H9 (cell line): ENCODE data around the gene EXOC6. TPM values are rescaled to one million over a fixed set of nuclear protein-coding genes. Genes with fewer than 3 reads are reported as not detected.
A peak's percentile ranks its signal among the peaks of the same experiment; 100 is the strongest.

Experiments
- DNase-seq: peaks from one replicate; pipeline ENCODE4 v3.0.0-alpha.2; 2017
- H2AFZ ChIP-seq: one replicate; pipeline ENCODE4 v1.6.1; 2013; ENCODE audit warnings: mild to moderate bottlenecking, low read length, control low read depth, moderate library complexity
- H2AK5ac ChIP-seq: 2 replicates; pipeline ENCODE4 v1.6.1; 2013; ENCODE audit warnings: low read length, control low read depth, mixed read lengths; ENCODE audit not compliant: insufficient read length
- H2BK120ac ChIP-seq: one replicate; pipeline ENCODE4 v1.6.1; 2013; ENCODE audit warnings: low read depth, mild to moderate bottlenecking, low read length, control low read depth, inconsistent platforms; ENCODE audit not compliant: poor library complexity, severe bottlenecking
- H2BK12ac ChIP-seq: 2 replicates; pipeline ENCODE4 v1.6.1; 2013; ENCODE audit warnings: low read length, control low read depth, mixed read lengths, low read depth; ENCODE audit not compliant: insufficient read length
- H2BK15ac ChIP-seq: 2 replicates; pipeline ENCODE4 v1.6.1; 2013; ENCODE audit warnings: low read depth, low read length, control low read depth
- H2BK20ac ChIP-seq: one replicate; pipeline ENCODE4 v1.6.1; 2013; ENCODE audit warnings: low read depth, mild to moderate bottlenecking, low read length, control low read depth, inconsistent platforms; ENCODE audit not compliant: poor library complexity, severe bottlenecking
- H2BK5ac ChIP-seq: 2 replicates; pipeline ENCODE4 v1.6.1; 2013; ENCODE audit warnings: low read length, control low read depth, mixed read lengths; ENCODE audit not compliant: insufficient read length
- H3K14ac ChIP-seq: 2 replicates; pipeline ENCODE4 v1.6.1; 2013; ENCODE audit warnings: low read length, control low read depth; ENCODE audit not compliant: insufficient read depth
- H3K18ac ChIP-seq: 2 replicates; pipeline ENCODE4 v1.6.1; 2013; ENCODE audit warnings: low read depth, mild to moderate bottlenecking, mixed read lengths, low read length, control low read depth; ENCODE audit not compliant: insufficient read length
- H3K23ac ChIP-seq: 2 replicates; pipeline ENCODE4 v1.6.1; 2013; ENCODE audit warnings: low read length, control low read depth, mixed read lengths, low read depth; ENCODE audit not compliant: insufficient read length
- H3K23me2 ChIP-seq: 2 replicates; pipeline ENCODE4 v1.6.1; 2013; ENCODE audit warnings: low read depth, mild to moderate bottlenecking, mixed read lengths, low read length, control low read depth; ENCODE audit not compliant: insufficient read length, poor library complexity, severe bottlenecking
- H3K27ac ChIP-seq: 2 replicates; pipeline ENCODE4 v1.5.1; 2013; ENCODE audit warnings: low read length, control low read depth, mixed read lengths, low read depth; ENCODE audit not compliant: insufficient read length
- H3K27me3 ChIP-seq: 2 replicates; pipeline ENCODE4 v1.6.1; 2013; ENCODE audit warnings: low read length, control low read depth, inconsistent platforms; ENCODE audit not compliant: insufficient read depth
- H3K4ac ChIP-seq: 2 replicates; pipeline ENCODE4 v1.6.1; 2013; ENCODE audit warnings: low read depth, mild to moderate bottlenecking, control low read depth, inconsistent platforms, low read length, moderate library complexity
- H3K4me1 ChIP-seq: 2 replicates; pipeline ENCODE4 v1.6.1; 2013; ENCODE audit warnings: low read length, control low read depth, inconsistent platforms; ENCODE audit not compliant: insufficient read depth
- H3K4me2 ChIP-seq: 2 replicates; pipeline ENCODE4 v1.6.1; 2013; ENCODE audit warnings: low read length, control low read depth, mixed read lengths; ENCODE audit not compliant: insufficient read length, insufficient read depth
- H3K56ac ChIP-seq: 2 replicates; pipeline ENCODE4 v1.6.1; 2013; ENCODE audit warnings: low read depth, mild to moderate bottlenecking, mixed read lengths, low read length, control low read depth; ENCODE audit not compliant: insufficient read length
- H3K79me1 ChIP-seq: 2 replicates; pipeline ENCODE4 v1.6.1; 2013; ENCODE audit warnings: low read depth, mild to moderate bottlenecking, moderate library complexity, low read length, control low read depth, inconsistent platforms; ENCODE audit not compliant: insufficient read depth, poor library complexity, severe bottlenecking
- H3K79me2 ChIP-seq: 2 replicates; pipeline ENCODE4 v1.6.1; 2013; ENCODE audit warnings: low read length, control low read depth, inconsistent platforms; ENCODE audit not compliant: insufficient read depth
- H3K9ac ChIP-seq: 2 replicates; pipeline ENCODE4 v1.6.1; 2013; ENCODE audit warnings: low read length, control low read depth, mixed read lengths; ENCODE audit not compliant: insufficient read length; ENCODE audit errors: extremely low read depth
- H3K9me3 ChIP-seq: one replicate; pipeline ENCODE4 v1.6.1; 2013; ENCODE audit warnings: low read depth, low read length, inconsistent platforms; ENCODE audit not compliant: control insufficient read depth
- H3T11ph ChIP-seq: one replicate; pipeline ENCODE4 v1.6.1; 2013; ENCODE audit warnings: mild to moderate bottlenecking, low read length, control low read depth, inconsistent platforms
- H4K20me1 ChIP-seq: one replicate; pipeline ENCODE4 v1.6.1; 2013; ENCODE audit not compliant: control insufficient read depth, insufficient read length, insufficient read depth
- H4K5ac ChIP-seq: 2 replicates; pipeline ENCODE4 v1.6.1; 2013; ENCODE audit warnings: low read depth, mild to moderate bottlenecking, mixed read lengths, low read length, control low read depth; ENCODE audit not compliant: insufficient read length
- H4K8ac ChIP-seq: replicated peaks from 2 replicates; pipeline ENCODE4 v1.6.1; 2013; ENCODE audit warnings: low read length, control low read depth, mixed read lengths, low read depth; ENCODE audit not compliant: insufficient read length
- H4K91ac ChIP-seq: 2 replicates; pipeline ENCODE4 v1.6.1; 2013; ENCODE audit warnings: low read depth, mild to moderate bottlenecking, moderate library complexity, mixed read lengths, low read length, control low read depth; ENCODE audit not compliant: insufficient read length
- H3K27ac Mint-ChIP-seq, 3 experiments: 2 replicates in 2 of 3; 3 replicates in 1 of 3; pipeline ENCODE4 v1.8.0; 2020 to 2021; ENCODE audit warnings: mixed read lengths in 3 of 3, mild to moderate bottlenecking in 1 of 3, moderate library complexity in 1 of 3
- H3K27me3 Mint-ChIP-seq: 2 replicates; pipeline ENCODE4 v1.8.0; 2021; ENCODE audit warnings: low read depth, mild to moderate bottlenecking, moderate library complexity, mixed read lengths
- H3K36me3 Mint-ChIP-seq, 3 experiments: 2 replicates in 2 of 3; 3 replicates in 1 of 3; pipeline ENCODE4 v1.8.0; 2020 to 2021; ENCODE audit warnings: low read depth in 3 of 3, mixed read lengths in 3 of 3; ENCODE audit not compliant: insufficient read depth in 1 of 3
- H3K4me1 Mint-ChIP-seq, 2 experiments: 2 replicates each; pipeline ENCODE4 v1.8.0; 2020; ENCODE audit warnings: mixed read lengths in 2 of 2
- H3K4me3 Mint-ChIP-seq, 2 experiments: 2 replicates in 1 of 2; 3 replicates in 1 of 2; pipeline ENCODE4 v1.8.0; 2020 to 2021; ENCODE audit warnings: mild to moderate bottlenecking in 2 of 2, mixed read lengths in 2 of 2, moderate library complexity in 1 of 2
- H3K9me3 Mint-ChIP-seq, 2 experiments: 2 replicates in 1 of 2; 3 replicates in 1 of 2; pipeline ENCODE4 v1.8.0; 2020; ENCODE audit warnings: mild to moderate bottlenecking in 2 of 2, mixed read lengths in 2 of 2, moderate library complexity in 1 of 2
- CTCF ChIP-seq: fragments of 200-600 bp; sonication (generic); conservative IDR thresholded peaks from 3 replicates; pipeline ENCODE4 v1.8.0; 2021; ENCODE audit warnings: antibody characterized with exemption, mild to moderate bottlenecking
- WGBS: extraction: QIAGEN DNeasy Blood & Tissue Kit; methylation state at CpG from one replicate; pipeline ENCODE4 v1.1.7; 2013; ENCODE audit warnings: missing lambda C conversion rate, low lambda C conversion rate, mixed read lengths; ENCODE audit not compliant: insufficient read length; ENCODE audit errors: extremely low coverage; 5-methylcytosine and 5-hydroxymethylcytosine counted together
- total RNA-seq: library from RNA; stranded (reverse); gene quantifications from 2 replicates; pipeline ENCODE4 v1.2.1, GENCODE V29; 2021

EXOC6 gene
- total RNA-seq, 1 experiment from 2014 or later = 9.0 TPM

GRCh38 chr10:93088466-93088865, 240.1 kb downstream of the EXOC6 start:
- H4K5ac ChIP-seq = no peak overlapping the region
- no peak overlapping the region for H3T11ph ChIP-seq
- no peak overlapping the region for H3K56ac ChIP-seq
- H2AK5ac ChIP-seq = no peak overlapping the region
- Mint-ChIP-seq H3K27ac (peak overlapping the region; percentile 4 to 45 (median 24); a peak in 5 of 7 replicates), H3K4me1 (peaks cover 26 to 28% of the 10 kb centered on the region in 2 experiments), H3K9me3 (peaks cover 0 to 3% of the 10 kb centered on the region in 2 experiments; a peak in 3 of 5 replicates), H3K4me3 (no peak overlapping the region; a peak in 1 of 5 replicates), H3K27me3 (no peaks in the 10 kb centered on the region; the same call in 1 of the 2 replicates), H3K36me3 (peaks cover 0 to 5% (median 2%) of the 10 kb centered on the region in 3 experiments; a peak in 3 of 7 replicates)
- no CpG with 5 or more reads among the region's 4 CpGs for WGBS
- no peak overlapping the region for H2BK15ac ChIP-seq
- H2BK12ac ChIP-seq = no peak overlapping the region
- H3K18ac ChIP-seq = no peak overlapping the region
- H3K9ac ChIP-seq = no peak overlapping the region
- no peak overlapping the region for H2BK5ac ChIP-seq
- H3K27ac ChIP-seq = no peak overlapping the region
- peaks cover 5% of the 10 kb centered on the region; the same call in 1 of the 2 replicates for H3K4me1 ChIP-seq
- no peak overlapping the region for H4K91ac ChIP-seq
- H3K4ac ChIP-seq = no peak overlapping the region
- no peaks in the 10 kb centered on the region; the same call in 1 of the 2 replicates for H3K27me3 ChIP-seq
- peak overlapping the region; percentile 26 for H2AFZ ChIP-seq
- no peaks in the 10 kb centered on the region for H3K79me1 ChIP-seq
- H3K79me2 ChIP-seq = no peaks in the 10 kb centered on the region
- H4K8ac ChIP-seq = no peak overlapping the region
- H3K23me2 ChIP-seq = no peaks in the 10 kb centered on the region
- DNase-seq = no peak
- no peak overlapping the region for H3K4me2 ChIP-seq
- no peak overlapping the region for H2BK20ac ChIP-seq
- H3K14ac ChIP-seq = no peak overlapping the region
- H3K23ac ChIP-seq = no peak overlapping the region
- no peaks in the 10 kb centered on the region for H3K9me3 ChIP-seq
- no peak for TF ChIP-seq CTCF
- H2BK120ac ChIP-seq = no peak overlapping the region
- H4K20me1 ChIP-seq = no peaks in the 10 kb centered on the region
